SU-DHL-6 (cell line): Measurements from ENCODE around the gene ID4.

ENCODE experiments used
- CTCF ChIP-seq: fragments of 200-600 bp; sonication (generic); IDR thresholded peaks from one replicate; pipeline ENCODE4 v1.5.1; 2017; ENCODE audit warnings: antibody characterized with exemption, mild to moderate bottlenecking, low read length, moderate library complexity; ENCODE audit not compliant: insufficient read depth, poor library complexity, severe bottlenecking
- EZH2phosphoT487 ChIP-seq: fragments of 200-600 bp; sonication (generic), shearing (Covaris generic); conservative IDR thresholded peaks from 2 replicates; pipeline ENCODE4 v1.6.1; 2018; ENCODE audit warnings: mild to moderate bottlenecking, antibody characterized with exemption, low read length, moderate library complexity, mixed read lengths

GRCh38 chr6:19831358-19831757, 5.8 kb upstream of the ID4 start:
- TF ChIP-seq CTCF = no peak
- TF ChIP-seq EZH2phosphoT487 = no peak
